ENCODE measurements around the gene TAX1BP1. TPM values are rescaled to one million over a fixed set of nuclear protein-coding genes. Genes with fewer than 3 reads are reported as not detected.

TAX1BP1 gene
- total RNA-seq, 1 experiment from 2014 or later: 69.9 TPM

GRCh38 chr7:27751888-27752660 is 12.1 kb downstream of the TAX1BP1 start:
- H3K36me3 Mint-ChIP-seq: peaks cover 25% of the 10 kb centered on the region
- DNase-seq (ENCODE audit: low spot score) (no peak), ATAC-seq (no peak)
- POLR2A ChIA-PET: no interaction called here
- no peaks in the 10 kb centered on the region for H3K4me1 Mint-ChIP-seq
- no peak overlapping the region for H3K4me3 Mint-ChIP-seq
- CTCF ChIA-PET: no interaction called here
- H3K9me3 Mint-ChIP-seq: no peaks in the 10 kb centered on the region
- H3K27me3 Mint-ChIP-seq (ENCODE audit: low read depth): no peaks in the 10 kb centered on the region
- H3K27ac Mint-ChIP-seq: no peak overlapping the region
- no peak for TF ChIP-seq PRDM15 (CRISPR knock-in tag; IDR thresholded peaks at IDR 0.05)
- TF ChIP-seq ZNF423 (CRISPR knock-in tag; IDR thresholded peaks at IDR 0.05): no peak
- no peak for TF ChIP-seq GRHL2 (CRISPR knock-in tag; IDR thresholded peaks at IDR 0.05; ENCODE audit: insufficient replicate concordance, severe bottlenecking)
- TF ChIP-seq ETV6 (CRISPR knock-in tag; IDR thresholded peaks at IDR 0.05): no peak
- TF ChIP-seq SOX15 (CRISPR knock-in tag; IDR thresholded peaks at IDR 0.05): no peak
- no peak for TF ChIP-seq FOXK1 (CRISPR knock-in tag; IDR thresholded peaks at IDR 0.05)
- TF ChIP-seq ZNF263 (CRISPR knock-in tag; IDR thresholded peaks at IDR 0.05; ENCODE audit: low read depth): no peak
- TF ChIP-seq TCF7 (CRISPR knock-in tag; IDR thresholded peaks at IDR 0.05; ENCODE audit: low read depth): no peak
- TF ChIP-seq MYBL2 (CRISPR knock-in tag; IDR thresholded peaks at IDR 0.05): no peak
- TF ChIP-seq ZNF425 (CRISPR knock-in tag; conservative IDR thresholded peaks at IDR 0.05): no peak
- no peak for TF ChIP-seq NFYB (CRISPR knock-in tag; conservative IDR thresholded peaks at IDR 0.05; ENCODE audit: low read depth)
- no peak for TF ChIP-seq KAT7 (CRISPR knock-in tag; IDR thresholded peaks at IDR 0.05; ENCODE audit: borderline replicate concordance)
- TF ChIP-seq ZSCAN18 (CRISPR knock-in tag; IDR thresholded peaks at IDR 0.05): no peak
- no peak for TF ChIP-seq USF2 (CRISPR knock-in tag; IDR thresholded peaks at IDR 0.05)
- no peak for TF ChIP-seq JAZF1 (CRISPR knock-in tag; IDR thresholded peaks at IDR 0.05)
- TF ChIP-seq ZNF232 (CRISPR knock-in tag; IDR thresholded peaks at IDR 0.05): no peak
- TF ChIP-seq MXD4 (CRISPR knock-in tag; IDR thresholded peaks at IDR 0.05; ENCODE audit: borderline replicate concordance): no peak
- TF ChIP-seq MAX (CRISPR knock-in tag; IDR thresholded peaks at IDR 0.05): no peak
